Naive B cell (primary cell): ENCODE data around the gene TAC3. TPM values are rescaled to one million over a fixed set of nuclear protein-coding genes. Genes with fewer than 3 reads are reported as not detected.

Source experiments
- ATAC-seq, 2 donors: fragments of 150-1000 bp; cut with Tn5 transposase; 2 replicates each; pipeline ENCODE4 v1.10.0; 2021; ENCODE audit warnings: low read depth in 2 of 2, mild to moderate bottlenecking in 2 of 2, moderate library complexity in 2 of 2
- DNase-seq: peaks from one replicate; pipeline ENCODE4 v3.0.0; 2022
- H3K27ac Mint-ChIP-seq, 6 donors: one replicate each; pipeline ENCODE4 v1.8.0; 2020 to 2022; ENCODE audit warnings: mild to moderate bottlenecking in 6 of 6, mixed read lengths in 6 of 6, moderate library complexity in 5 of 6, inconsistent platforms in 2 of 6
- H3K27me3 Mint-ChIP-seq, 3 donors: one replicate each; pipeline ENCODE4 v1.8.0; 2021 to 2022; ENCODE audit warnings: mixed read lengths in 3 of 3, mild to moderate bottlenecking in 1 of 3
- H3K36me3 Mint-ChIP-seq, 2 donors: one replicate each; pipeline ENCODE4 v1.8.0; 2020 to 2022; ENCODE audit warnings: mixed read lengths in 2 of 2, inconsistent platforms in 1 of 2, mild to moderate bottlenecking in 1 of 2
- H3K4me1 Mint-ChIP-seq, 3 donors: one replicate each; pipeline ENCODE4 v1.8.0; 2020 to 2022; ENCODE audit warnings: mixed read lengths in 3 of 3, inconsistent platforms in 1 of 3, mild to moderate bottlenecking in 1 of 3, moderate library complexity in 1 of 3
- H3K4me3 Mint-ChIP-seq, 8 donors: one replicate each; pipeline ENCODE4 v1.8.0; 2020 to 2022; ENCODE audit warnings: mild to moderate bottlenecking in 8 of 8, mixed read lengths in 8 of 8, moderate library complexity in 8 of 8, inconsistent platforms in 2 of 8
- H3K9me3 Mint-ChIP-seq, 7 donors: one replicate each; pipeline ENCODE4 v1.8.0; 2020 to 2022; ENCODE audit warnings: mixed read lengths in 7 of 7, mild to moderate bottlenecking in 5 of 7, inconsistent platforms in 2 of 7, moderate library complexity in 1 of 7
- polyA plus RNA-seq, 6 donors: library from polyadenylated mRNA; unstranded; fragments of 300-500 nt; fragmentation: Illumina TruSeq; gene quantifications; one replicate each; pipeline ENCODE4 v1.2.3, GENCODE V29; 2021; ENCODE audit warnings: low read depth in 6 of 6

The TAC3 gene
- polyA plus RNA-seq, 6 donors from 2014 or later = not detected

GRCh38 chr12:57046947-57047890 is 30.9 kb upstream of the TAC3 start:
- Mint-ChIP-seq H3K36me3 (no peaks in the 10 kb centered on the region), H3K4me1 (peaks cover 29 to 32% (median 30%) of the 10 kb centered on the region in 3 donors), H3K4me3 (peak overlapping the region in 7 of 8 donors; percentile 30 to 85 (median 64)), H3K27me3 (peaks cover 5 to 17% (median 7%) of the 10 kb centered on the region in 3 donors), H3K27ac (peak overlapping the region; percentile 3 to 90 (median 69)), H3K9me3 (no peaks in the 10 kb centered on the region)
- ATAC-seq (peak; percentile 71 to 75), DNase-seq (no peak)

GRCh38 chr12:57046086-57046791 is 29.9 kb upstream of the TAC3 start:
- Mint-ChIP-seq H3K27ac (peak overlapping the region in 4 of 6 donors; percentile 11 to 90 (median 44)), H3K4me3 (peak overlapping the region in 2 of 8 donors; percentile 9 to 63)

GRCh38 chr12:57044889-57045288 is 28.6 kb upstream of the TAC3 start:
- Mint-ChIP-seq H3K27me3 (peaks cover 7 to 17% (median 8%) of the 10 kb centered on the region in 3 donors), H3K4me3 (no peak overlapping the region), H3K27ac (no peak overlapping the region), H3K36me3 (no peaks in the 10 kb centered on the region), H3K9me3 (no peaks in the 10 kb centered on the region), H3K4me1 (peaks cover 29 to 32% (median 30%) of the 10 kb centered on the region in 3 donors)
- DNase-seq = no peak
- no peak for ATAC-seq

More at GRCh38 chr12:57046086-57046791, 29.9 kb upstream of the TAC3 start:
- peaks cover 29 to 32% (median 30%) of the 10 kb centered on the region in 3 donors for H3K4me1 Mint-ChIP-seq
- no peaks in the 10 kb centered on the region for H3K36me3 Mint-ChIP-seq
- H3K9me3 Mint-ChIP-seq = no peaks in the 10 kb centered on the region
- H3K27me3 Mint-ChIP-seq = peaks cover 5 to 17% (median 7%) of the 10 kb centered on the region in 3 donors
- no peak for ATAC-seq
- no peak for DNase-seq

DNA sequence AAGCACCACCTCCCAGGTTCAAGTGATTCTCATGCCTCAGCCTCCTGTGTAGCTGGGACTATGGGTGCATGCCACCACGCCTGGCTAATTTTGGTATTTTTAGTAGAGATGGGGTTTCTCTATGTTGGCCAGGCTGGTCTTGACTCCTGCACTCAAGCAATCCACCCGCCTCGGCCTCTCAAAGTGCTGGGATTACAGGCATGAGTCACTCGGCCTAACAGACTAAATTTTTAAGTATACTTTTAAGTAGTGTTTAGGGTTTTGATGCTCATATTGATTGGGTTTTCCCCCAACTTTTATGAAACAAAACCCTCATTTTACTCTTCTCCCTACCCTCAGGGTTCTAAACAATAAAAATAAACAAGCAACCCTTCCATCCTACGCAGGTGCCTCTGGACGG is 28.1 kb upstream of the TAC3 start:
- H3K4me3 Mint-ChIP-seq = no peak overlapping the region
- no peaks in the 10 kb centered on the region for H3K36me3 Mint-ChIP-seq
- no peak overlapping the region for H3K27ac Mint-ChIP-seq
- peaks cover 29 to 32% (median 30%) of the 10 kb centered on the region in 3 donors for H3K4me1 Mint-ChIP-seq
- H3K9me3 Mint-ChIP-seq = no peaks in the 10 kb centered on the region
- no peak for DNase-seq
- peaks cover 7 to 16% (median 8%) of the 10 kb centered on the region in 3 donors for H3K27me3 Mint-ChIP-seq
- no peak for ATAC-seq

DNA sequence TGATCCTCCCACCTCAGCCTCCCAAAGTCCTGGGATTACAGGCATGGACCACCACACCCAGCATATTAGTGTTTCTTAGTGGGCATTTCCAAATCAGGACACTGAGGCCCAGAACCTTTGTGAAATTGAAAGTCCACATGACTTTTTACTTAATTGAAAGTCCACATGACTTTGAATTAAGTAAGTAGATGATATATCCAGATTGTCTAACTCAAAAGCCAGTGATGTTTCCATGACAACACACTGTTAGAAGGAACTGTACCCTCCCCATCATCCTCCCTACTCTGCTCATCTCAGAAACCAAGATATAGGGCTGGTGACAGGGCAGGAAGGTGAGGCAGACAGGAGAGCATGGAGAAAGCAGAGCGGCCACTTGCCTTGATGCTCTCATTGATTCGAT is 26.4 kb upstream of the TAC3 start:
- H3K27me3 Mint-ChIP-seq = peaks cover 7 to 13% (median 8%) of the 10 kb centered on the region in 3 donors
- H3K4me1 Mint-ChIP-seq = peaks cover 23 to 29% (median 28%) of the 10 kb centered on the region in 3 donors
- no peak overlapping the region for H3K27ac Mint-ChIP-seq
- H3K4me3 Mint-ChIP-seq = no peak overlapping the region
- no peaks in the 10 kb centered on the region for H3K36me3 Mint-ChIP-seq
- H3K9me3 Mint-ChIP-seq = no peaks in the 10 kb centered on the region
- DNase-seq (no peak), ATAC-seq (no peak)

GRCh38 chr12:57040750-57041149 is 24.4 kb upstream of the TAC3 start:
- DNase-seq (no peak), ATAC-seq (no peak)
- Mint-ChIP-seq H3K4me1 (peaks cover 3 to 9% (median 9%) of the 10 kb centered on the region in 3 donors), H3K9me3 (no peaks in the 10 kb centered on the region), H3K36me3 (no peaks in the 10 kb centered on the region), H3K27ac (no peak overlapping the region), H3K27me3 (peaks cover 7 to 13% (median 8%) of the 10 kb centered on the region in 3 donors), H3K4me3 (no peak overlapping the region)

- Mint-ChIP-seq H3K9me3 (no peaks in the 10 kb centered on the region), H3K4me1 (peaks cover 0 to 5% (median 3%) of the 10 kb centered on the region in 3 donors), H3K4me3 (no peak overlapping the region), H3K36me3 (no peaks in the 10 kb centered on the region), H3K27ac (no peak overlapping the region), H3K27me3 (peaks cover 7 to 10% (median 8%) of the 10 kb centered on the region in 3 donors)
- DNase-seq (no peak), ATAC-seq (no peak)
These were observed 23.9 kb upstream of the TAC3 start for GRCh38 chr12:57040211-57040610.

- H3K4me3 Mint-ChIP-seq = no peak overlapping the region
- no peak overlapping the region for H3K27ac Mint-ChIP-seq
- DNase-seq (no peak), ATAC-seq (no peak)
- peaks cover 7 to 8% (median 8%) of the 10 kb centered on the region in 3 donors for H3K27me3 Mint-ChIP-seq
- H3K4me1 Mint-ChIP-seq = no peaks in the 10 kb centered on the region
- no peaks in the 10 kb centered on the region for H3K9me3 Mint-ChIP-seq
- H3K36me3 Mint-ChIP-seq = no peaks in the 10 kb centered on the region
These were observed 22.9 kb upstream of the TAC3 start for GRCh38 chr12:57039016-57039798.

- no peaks in the 10 kb centered on the region for H3K9me3 Mint-ChIP-seq
- no peak for DNase-seq
- no peaks in the 10 kb centered on the region for H3K36me3 Mint-ChIP-seq
- no peaks in the 10 kb centered on the region for H3K4me1 Mint-ChIP-seq
- H3K27ac Mint-ChIP-seq = peak overlapping the region in 1 of 6 donors; percentile 35
- H3K27me3 Mint-ChIP-seq = peaks cover 0 to 3% (median 0%) of the 10 kb centered on the region in 3 donors
- no peak overlapping the region for H3K4me3 Mint-ChIP-seq
- ATAC-seq = no peak
These were observed 20.9 kb upstream of the TAC3 start for GRCh38 chr12:57037264-57037663.

DNA sequence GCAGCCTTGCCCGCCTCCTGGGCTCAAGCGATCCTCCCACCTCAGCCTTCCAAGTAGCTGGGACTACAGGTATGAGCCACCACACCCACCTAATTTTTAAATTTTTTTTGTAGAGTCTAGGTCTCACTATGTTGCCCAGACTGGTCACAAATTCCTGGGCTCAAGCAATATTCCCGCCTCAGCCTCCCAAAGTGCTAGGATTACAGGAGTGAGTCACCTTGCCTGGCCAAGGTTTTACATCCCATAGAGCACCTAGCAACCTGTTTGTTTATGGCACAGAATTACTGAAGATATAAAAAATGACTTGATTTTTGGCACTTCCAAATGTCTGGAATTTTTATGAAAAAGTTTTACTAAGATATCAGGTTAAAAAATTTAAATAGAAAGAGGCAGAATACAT is 17.1 kb upstream of the TAC3 start:
- Mint-ChIP-seq H3K9me3 (no peaks in the 10 kb centered on the region), H3K4me3 (no peak overlapping the region), H3K4me1 (peaks cover 11 to 16% (median 14%) of the 10 kb centered on the region in 3 donors), H3K27me3 (no peaks in the 10 kb centered on the region), H3K27ac (peak overlapping the region in 1 of 6 donors; percentile 39), H3K36me3 (no peaks in the 10 kb centered on the region)
- DNase-seq (no peak), ATAC-seq (no peak)

DNA sequence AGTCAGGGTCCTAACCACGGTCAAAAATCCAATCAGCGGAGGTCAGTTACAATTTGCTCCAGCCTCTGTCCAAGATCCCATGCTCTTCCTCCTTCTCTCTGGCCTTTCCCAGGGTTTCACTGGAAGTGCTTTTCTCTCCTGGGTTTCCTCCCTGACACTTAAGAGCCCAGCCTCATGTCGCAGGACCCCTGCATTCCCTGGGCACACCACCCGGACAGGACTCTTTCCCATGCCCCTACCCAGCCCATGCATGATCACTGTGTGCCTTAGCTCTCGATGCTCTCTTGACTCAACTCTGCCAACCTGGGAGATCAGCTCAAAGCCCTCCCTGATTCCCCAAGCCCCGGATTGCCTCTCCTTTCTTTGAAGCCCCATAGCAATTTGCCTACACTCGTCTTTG is 15.5 kb upstream of the TAC3 start:
- Mint-ChIP-seq H3K4me3 (peak overlapping the region in 1 of 8 donors; percentile 53), H3K9me3 (no peaks in the 10 kb centered on the region), H3K27me3 (peaks cover under 1 to 5% (median 2%) of the 10 kb centered on the region in 3 donors), H3K4me1 (peaks cover 11 to 16% (median 14%) of the 10 kb centered on the region in 3 donors), H3K27ac (peak overlapping the region in 3 of 6 donors; percentile 34 to 61 (median 43)), H3K36me3 (no peaks in the 10 kb centered on the region)
- no peak for ATAC-seq
- DNase-seq = no peak

DNA sequence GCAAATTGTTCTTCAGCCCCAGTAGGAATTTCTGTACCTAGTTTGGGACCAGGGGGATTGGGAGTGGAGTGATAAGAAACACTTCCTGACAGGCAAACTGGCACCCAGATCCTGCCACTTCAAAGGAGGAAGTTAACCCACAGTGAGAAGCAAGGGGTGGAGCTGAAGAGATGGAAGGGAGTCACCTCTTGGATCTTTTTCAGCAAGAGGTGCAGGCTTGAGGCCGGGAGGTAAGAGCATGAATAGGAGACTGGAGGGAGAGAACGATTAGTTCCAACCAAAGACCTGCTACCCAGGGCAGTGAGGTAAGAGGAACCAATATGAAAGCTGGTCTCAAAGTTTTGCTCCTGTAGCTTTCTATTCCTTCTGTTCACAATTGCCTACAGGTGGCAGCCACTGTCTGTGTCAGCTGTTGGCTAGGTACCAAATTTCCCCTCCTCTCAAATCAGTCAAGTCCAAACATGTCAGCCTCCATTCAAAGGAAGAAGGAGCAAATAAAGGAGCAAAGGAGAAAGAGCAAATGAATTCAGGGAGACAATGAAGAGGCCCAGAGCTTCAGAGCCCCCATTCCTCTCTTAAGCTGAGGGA is 14.9 kb upstream of the TAC3 start:
- peak; percentile 79 to 80 for ATAC-seq
- Mint-ChIP-seq H3K4me1 (peaks cover 11 to 16% (median 14%) of the 10 kb centered on the region in 3 donors), H3K27ac (peak overlapping the region in 3 of 6 donors; percentile 7 to 61 (median 44))

More for the DNA sequence above, 14.9 kb upstream of the TAC3 start:
- Mint-ChIP-seq H3K36me3 (no peaks in the 10 kb centered on the region), H3K4me3 (peak overlapping the region in 2 of 8 donors; percentile 5 to 36), H3K27me3 (peaks cover 5 to 8% (median 6%) of the 10 kb centered on the region in 3 donors), H3K9me3 (no peaks in the 10 kb centered on the region)
- no peak for DNase-seq
